Activated T-cell treated with anti-CD3 and anti-CD28 coated beads, Interleukin-2, amount 50 U/mL, for 4 hours (primary cell): ENCODE results near the gene CSN2. TPM values are rescaled to one million over a fixed set of nuclear protein-coding genes. Genes with fewer than 3 reads are reported as not detected.

Source experiments
- ATAC-seq, 2 donors: fragments of 200-7000 bp; cut with Tn5 transposase; one replicate each; pipeline ENCODE4 v1.10.0; 2021
- DNase-seq: peaks from one replicate; pipeline ENCODE4 v3.0.0-alpha.2; 2020
- H3K27me3 Mint-ChIP-seq: one replicate; pipeline ENCODE4 v1.8.0; 2021; ENCODE audit warnings: low read depth, mixed read lengths
- H3K36me3 Mint-ChIP-seq: one replicate; pipeline ENCODE4 v1.8.0; 2022; ENCODE audit warnings: mixed read lengths; ENCODE audit not compliant: insufficient read depth
- H3K4me1 Mint-ChIP-seq: one replicate; pipeline ENCODE4 v1.8.0; 2021; ENCODE audit warnings: low read depth, mixed read lengths
- H3K4me3 Mint-ChIP-seq: one replicate; pipeline ENCODE4 v1.8.0; 2021; ENCODE audit warnings: mild to moderate bottlenecking, moderate library complexity, mixed read lengths
- H3K9me3 Mint-ChIP-seq: one replicate; pipeline ENCODE4 v1.8.0; 2021; ENCODE audit warnings: mixed read lengths
- total RNA-seq, 3 donors: library from RNA; stranded (reverse); gene quantifications; one replicate each; pipeline ENCODE4 v1.2.1, GENCODE V29; 2021

CSN2 gene, protein sequence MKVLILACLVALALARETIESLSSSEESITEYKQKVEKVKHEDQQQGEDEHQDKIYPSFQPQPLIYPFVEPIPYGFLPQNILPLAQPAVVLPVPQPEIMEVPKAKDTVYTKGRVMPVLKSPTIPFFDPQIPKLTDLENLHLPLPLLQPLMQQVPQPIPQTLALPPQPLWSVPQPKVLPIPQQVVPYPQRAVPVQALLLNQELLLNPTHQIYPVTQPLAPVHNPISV
- total RNA-seq, result not detected

- H3K4me1 Mint-ChIP-seq, result no peaks in the 10 kb centered on the region
- no peaks in the 10 kb centered on the region for H3K36me3 Mint-ChIP-seq
- no peaks in the 10 kb centered on the region for H3K9me3 Mint-ChIP-seq
- no peak within 1 kb of the TSS for H3K4me3 Mint-ChIP-seq
- ATAC-seq, result no peak
- no peaks in the 10 kb centered on the region for H3K27me3 Mint-ChIP-seq
- DNase-seq, result no peak
Measured at GRCh38 chr4:69965628-69966027, at the start of gene CSN2. Gene CSN2, minus strand, starts transcription at chr4:69965728. Its CDS starts 4,733 bp downstream, at chr4:69960995.

DNA sequence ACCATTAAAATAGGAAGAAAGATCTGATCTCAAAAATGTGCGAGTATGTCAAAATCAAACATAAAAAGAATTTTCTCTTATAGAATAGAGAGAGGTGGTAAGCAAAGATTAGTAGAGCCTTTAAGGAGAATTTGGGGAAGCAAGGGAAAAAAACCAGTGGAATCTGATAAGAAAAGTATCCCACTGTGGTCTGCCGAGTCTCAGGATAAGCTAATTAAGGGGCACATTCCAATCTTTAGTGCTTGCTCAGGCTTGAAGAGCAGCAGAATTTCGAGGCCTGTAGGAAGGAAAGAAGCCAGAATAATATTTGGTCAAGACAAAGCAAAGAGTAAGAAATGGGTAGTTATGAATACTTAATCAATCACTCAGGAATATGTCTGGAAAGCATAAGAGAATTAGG is 43.2 kb upstream of the CSN2 start:
- no peaks in the 10 kb centered on the region for H3K27me3 Mint-ChIP-seq
- H3K9me3 Mint-ChIP-seq, result peaks cover 6% of the 10 kb centered on the region
- H3K4me1 Mint-ChIP-seq, result no peaks in the 10 kb centered on the region
- ATAC-seq (no peak), DNase-seq (no peak)
- H3K36me3 Mint-ChIP-seq, result no peaks in the 10 kb centered on the region
- H3K4me3 Mint-ChIP-seq, result no peak overlapping the region

DNA sequence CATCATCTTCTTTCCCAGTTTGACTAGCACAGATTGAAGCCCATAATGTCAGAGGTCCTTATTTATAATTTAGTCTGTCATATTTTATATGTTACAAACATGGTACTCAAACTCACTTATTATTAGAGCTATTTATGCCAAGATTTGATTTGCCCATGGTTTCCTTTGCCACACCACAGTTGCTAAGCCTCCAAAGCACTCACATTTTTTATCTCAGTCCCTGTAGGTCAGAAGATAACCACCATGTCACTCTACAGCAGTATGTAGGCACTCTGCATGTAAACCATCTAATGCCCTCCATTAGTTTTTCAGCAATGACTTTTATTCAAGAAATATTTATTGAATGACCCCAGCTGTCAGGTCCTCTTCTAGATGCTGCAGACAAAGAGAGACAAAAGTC is 37.0 kb upstream of the CSN2 start:
- H3K36me3 Mint-ChIP-seq, result no peaks in the 10 kb centered on the region
- DNase-seq (no peak), ATAC-seq (no peak)
- no peak overlapping the region for H3K4me3 Mint-ChIP-seq
- no peaks in the 10 kb centered on the region for H3K4me1 Mint-ChIP-seq
- H3K27me3 Mint-ChIP-seq, result no peaks in the 10 kb centered on the region
- peaks cover 3% of the 10 kb centered on the region for H3K9me3 Mint-ChIP-seq

DNA sequence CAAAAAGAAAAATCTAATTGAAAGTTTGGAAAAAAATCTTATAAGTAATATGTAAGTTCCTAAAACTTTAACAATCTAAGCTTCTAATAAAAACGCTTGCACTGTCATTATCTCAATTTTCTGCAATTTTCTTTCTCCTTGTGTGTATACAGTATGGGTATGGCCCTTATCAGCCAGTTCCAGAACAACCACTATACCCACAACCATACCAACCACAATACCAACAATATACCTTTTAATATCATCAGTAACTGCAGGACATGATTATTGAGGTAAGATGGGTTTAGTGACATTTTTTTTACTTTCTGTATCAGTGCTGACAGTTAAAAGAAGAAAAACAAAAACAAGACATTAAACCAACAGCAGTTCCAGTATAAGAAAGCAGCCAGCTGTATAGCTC is 35.2 kb upstream of the CSN2 start:
- H3K9me3 Mint-ChIP-seq, result no peaks in the 10 kb centered on the region
- H3K27me3 Mint-ChIP-seq, result no peaks in the 10 kb centered on the region
- DNase-seq (no peak), ATAC-seq (no peak)
- H3K4me1 Mint-ChIP-seq, result no peaks in the 10 kb centered on the region
- H3K4me3 Mint-ChIP-seq, result no peak overlapping the region
- no peaks in the 10 kb centered on the region for H3K36me3 Mint-ChIP-seq

DNA sequence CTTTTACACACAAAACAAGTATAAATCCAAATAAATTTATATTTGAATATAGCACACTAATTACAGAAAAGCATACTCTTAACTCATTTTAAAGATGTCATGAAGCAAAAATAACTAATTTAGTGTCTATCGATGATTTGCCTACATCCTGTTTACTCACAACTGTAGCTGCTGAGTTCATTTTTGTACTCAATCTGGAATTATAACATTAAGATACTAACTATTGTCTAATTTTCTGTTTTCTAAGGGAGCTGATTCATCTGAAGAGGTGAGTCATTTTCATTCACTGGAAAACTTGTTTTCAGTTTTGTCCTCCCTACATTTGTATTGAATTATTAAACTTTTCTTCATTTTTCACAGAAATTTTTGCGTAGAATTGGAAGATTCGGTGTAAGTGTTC is 33.9 kb upstream of the CSN2 start:
- DNase-seq (no peak), ATAC-seq (no peak)
- Mint-ChIP-seq H3K4me3 (no peak overlapping the region), H3K36me3 (no peaks in the 10 kb centered on the region), H3K9me3 (no peaks in the 10 kb centered on the region), H3K27me3 (no peaks in the 10 kb centered on the region), H3K4me1 (no peaks in the 10 kb centered on the region)

- no peak for DNase-seq
- H3K27me3 Mint-ChIP-seq, result no peaks in the 10 kb centered on the region
- no peak for ATAC-seq
- H3K36me3 Mint-ChIP-seq, result no peaks in the 10 kb centered on the region
- no peaks in the 10 kb centered on the region for H3K9me3 Mint-ChIP-seq
- no peak within 1 kb of the TSS for H3K4me3 Mint-ChIP-seq
- H3K4me1 Mint-ChIP-seq, result no peaks in the 10 kb centered on the region
Measured at GRCh38 chr4:69995526-69996016, 30.0 kb upstream of the CSN2 start, which contains the start of gene STATH. Gene STATH, plus strand, starts transcription at chr4:69995966. Its CDS starts 2,472 bp downstream, at chr4:69998438.

DNA sequence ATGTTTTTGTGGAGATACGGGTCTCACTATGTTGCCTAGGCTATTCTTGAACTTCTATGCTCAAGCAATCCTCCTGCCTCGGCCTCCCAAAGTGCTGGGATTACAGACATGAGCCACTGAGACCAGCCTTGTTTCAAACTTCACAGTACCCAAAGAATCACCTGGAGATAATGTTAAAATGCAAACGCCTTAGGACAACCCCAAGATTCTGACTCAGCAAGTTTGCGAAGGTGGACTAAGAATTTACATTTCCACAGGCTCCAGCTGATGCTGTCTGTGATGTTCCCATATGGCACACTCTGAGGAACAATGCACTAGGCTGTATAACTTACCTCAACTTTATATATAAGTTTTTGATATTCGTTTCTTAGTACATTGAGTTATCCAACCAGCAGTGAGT is 29.3 kb upstream of the CSN2 start:
- Mint-ChIP-seq H3K27me3 (no peaks in the 10 kb centered on the region), H3K4me3 (no peak overlapping the region), H3K9me3 (no peaks in the 10 kb centered on the region), H3K36me3 (no peaks in the 10 kb centered on the region), H3K4me1 (no peaks in the 10 kb centered on the region)
- ATAC-seq (no peak), DNase-seq (no peak)

- Mint-ChIP-seq H3K4me1 (no peaks in the 10 kb centered on the region), H3K36me3 (no peaks in the 10 kb centered on the region), H3K9me3 (no peaks in the 10 kb centered on the region), H3K4me3 (no peak overlapping the region), H3K27me3 (no peaks in the 10 kb centered on the region)
- DNase-seq (no peak), ATAC-seq (no peak)
Measured at GRCh38 chr4:69991016-69991415, 25.5 kb upstream of the CSN2 start.

DNA sequence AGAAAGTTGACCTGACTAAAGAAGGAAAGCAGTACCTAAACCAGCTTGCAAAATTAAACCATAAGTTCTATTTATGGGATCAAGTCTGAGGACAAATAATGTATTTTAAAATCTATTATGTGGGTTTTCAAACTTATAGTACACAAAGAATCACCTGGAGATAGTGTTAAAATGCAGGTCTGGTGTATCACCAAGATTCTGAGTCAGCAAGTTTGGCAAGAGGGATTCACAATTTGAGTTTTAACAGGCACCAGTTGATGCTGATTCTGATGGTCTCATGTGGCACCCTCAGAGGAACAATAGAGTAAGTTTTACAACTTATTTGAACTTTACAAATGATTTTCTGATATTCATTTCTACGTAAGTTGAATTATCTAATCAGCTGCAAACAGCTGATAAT is 21.1 kb upstream of the CSN2 start:
- H3K9me3 Mint-ChIP-seq, result no peaks in the 10 kb centered on the region
- H3K4me1 Mint-ChIP-seq, result no peaks in the 10 kb centered on the region
- ATAC-seq (no peak), DNase-seq (no peak)
- H3K27me3 Mint-ChIP-seq, result no peaks in the 10 kb centered on the region
- no peaks in the 10 kb centered on the region for H3K36me3 Mint-ChIP-seq
- H3K4me3 Mint-ChIP-seq, result no peak overlapping the region

GRCh38 chr4:69984030-69984443 is 18.5 kb upstream of the CSN2 start:
- no peak overlapping the region for H3K4me3 Mint-ChIP-seq
- H3K4me1 Mint-ChIP-seq, result no peaks in the 10 kb centered on the region
- DNase-seq (no peak), ATAC-seq (no peak)
- H3K9me3 Mint-ChIP-seq, result no peaks in the 10 kb centered on the region
- no peaks in the 10 kb centered on the region for H3K27me3 Mint-ChIP-seq
- no peaks in the 10 kb centered on the region for H3K36me3 Mint-ChIP-seq

DNA sequence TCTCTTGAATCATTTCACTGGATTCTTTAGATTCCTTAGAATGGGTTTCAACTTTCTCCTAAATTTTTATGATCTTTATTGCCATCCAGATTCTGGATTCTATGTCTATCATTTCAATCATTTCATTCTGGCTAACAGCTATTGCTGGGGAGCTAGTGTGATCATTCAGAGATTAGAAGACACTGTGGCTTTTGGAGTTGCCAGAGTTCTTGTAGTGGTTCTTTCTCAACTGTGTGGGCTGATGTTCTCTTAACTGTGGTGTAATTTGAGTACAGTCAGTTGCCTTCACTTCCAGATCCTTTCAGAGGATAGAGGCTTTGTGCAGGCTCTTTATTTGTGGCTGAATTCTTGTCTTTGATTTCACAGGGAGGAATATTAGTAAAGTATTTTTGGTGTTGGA is 12.1 kb upstream of the CSN2 start:
- Mint-ChIP-seq H3K4me1 (no peaks in the 10 kb centered on the region), H3K36me3 (no peaks in the 10 kb centered on the region), H3K9me3 (no peaks in the 10 kb centered on the region), H3K27me3 (no peaks in the 10 kb centered on the region), H3K4me3 (no peak overlapping the region)
- ATAC-seq (no peak), DNase-seq (no peak)

DNA sequence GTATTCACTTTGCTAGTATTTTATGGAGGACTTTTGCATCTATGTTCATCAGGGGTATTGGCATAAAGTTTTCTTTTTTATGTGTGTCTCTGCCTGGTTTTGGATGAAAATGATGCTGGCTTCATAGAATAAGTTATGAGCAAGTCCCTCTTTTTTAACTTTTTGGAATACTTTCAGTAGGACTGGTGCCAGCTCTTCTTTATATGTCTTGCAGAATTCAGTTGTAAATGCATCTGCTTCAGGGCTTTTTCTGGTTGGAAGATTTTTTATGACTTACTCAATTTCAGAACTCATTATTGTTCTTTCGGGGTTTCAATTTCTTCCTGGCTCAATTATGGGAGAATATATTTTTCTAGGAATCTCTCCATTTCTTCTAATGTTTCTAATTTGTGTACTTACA is 9.1 kb upstream of the CSN2 start:
- Mint-ChIP-seq H3K27me3 (no peaks in the 10 kb centered on the region), H3K9me3 (no peaks in the 10 kb centered on the region), H3K4me3 (no peak overlapping the region), H3K36me3 (no peaks in the 10 kb centered on the region), H3K4me1 (no peaks in the 10 kb centered on the region)
- ATAC-seq, result no peak
- DNase-seq, result no peak

DNA sequence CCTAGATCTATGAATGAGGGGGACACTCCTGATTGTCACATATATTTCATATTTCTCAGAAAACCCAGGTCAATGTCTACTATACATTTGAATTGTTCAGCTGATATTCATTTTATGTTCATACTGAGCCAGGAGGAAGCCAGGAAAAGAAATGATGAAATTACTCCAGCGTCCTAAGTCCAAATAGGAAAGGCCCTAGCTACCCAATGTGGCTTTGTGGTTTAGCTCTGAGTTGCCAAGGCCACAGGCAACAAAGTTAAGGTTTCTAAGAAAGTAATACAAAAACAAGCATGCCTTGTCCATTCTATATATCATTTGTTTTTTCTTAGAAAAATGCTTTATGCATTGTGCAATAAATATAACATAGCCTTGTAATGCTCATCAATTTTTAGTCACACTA is 4.5 kb upstream of the CSN2 start:
- Mint-ChIP-seq H3K36me3 (no peaks in the 10 kb centered on the region), H3K9me3 (no peaks in the 10 kb centered on the region), H3K4me3 (no peak overlapping the region), H3K27me3 (no peaks in the 10 kb centered on the region), H3K4me1 (no peaks in the 10 kb centered on the region)
- no peak for ATAC-seq
- no peak for DNase-seq

GRCh38 chr4:69957209-69957608 is 8.3 kb downstream of the CSN2 start:
- no peaks in the 10 kb centered on the region for H3K4me1 Mint-ChIP-seq
- DNase-seq, result no peak
- H3K4me3 Mint-ChIP-seq, result no peak overlapping the region
- no peaks in the 10 kb centered on the region for H3K36me3 Mint-ChIP-seq
- no peaks in the 10 kb centered on the region for H3K9me3 Mint-ChIP-seq
- ATAC-seq, result no peak
- no peaks in the 10 kb centered on the region for H3K27me3 Mint-ChIP-seq

- H3K36me3 Mint-ChIP-seq, result no peaks in the 10 kb centered on the region
- no peak for DNase-seq
- H3K4me3 Mint-ChIP-seq, result no peak overlapping the region
- no peak for ATAC-seq
- H3K27me3 Mint-ChIP-seq, result no peaks in the 10 kb centered on the region
- peaks cover 7% of the 10 kb centered on the region for H3K9me3 Mint-ChIP-seq
- no peaks in the 10 kb centered on the region for H3K4me1 Mint-ChIP-seq
Measured at GRCh38 chr4:69951602-69952001, 13.9 kb downstream of the CSN2 start.

- no peak for ATAC-seq
- H3K4me3 Mint-ChIP-seq, result no peak overlapping the region
- no peaks in the 10 kb centered on the region for H3K27me3 Mint-ChIP-seq
- no peaks in the 10 kb centered on the region for H3K9me3 Mint-ChIP-seq
- no peak for DNase-seq
- H3K4me1 Mint-ChIP-seq, result no peaks in the 10 kb centered on the region
- no peaks in the 10 kb centered on the region for H3K36me3 Mint-ChIP-seq
Measured at GRCh38 chr4:69936566-69936965, 29.0 kb downstream of the CSN2 start.
